Uterus (tissue), 4 donors: ENCODE data around the gene MIOS. TPM values are rescaled to one million over a fixed set of nuclear protein-coding genes. Genes with fewer than 3 reads are reported as not detected.

Source experiments
- DNase-seq, 2 donors: peaks; one replicate each; pipeline ENCODE4 v3.0.0-alpha.2; 2019 to 2020
- H3K27ac ChIP-seq, 2 donors: fragments of 200-600 bp; sonication (generic); 1 replicate in 1 of 2; 2 replicates in 1 of 2; pipeline ENCODE4 v1.5.1; 2016 to 2018
- H3K27me3 ChIP-seq, 2 donors: fragments of 200-600 bp; sonication (generic); one replicate each; pipeline ENCODE4 v1.5.1; 2018 to 2019; ENCODE audit warnings: control low read depth in 1 of 2
- H3K36me3 ChIP-seq, 2 donors: fragments of 200-600 bp; sonication (generic); one replicate each; pipeline ENCODE4 v1.5.1; 2019; ENCODE audit warnings: control low read depth in 1 of 2
- H3K4me1 ChIP-seq, 2 donors: fragments of 200-600 bp; sonication (generic); one replicate each; pipeline ENCODE4 v1.5.1; 2018 to 2019; ENCODE audit warnings: control low read depth in 1 of 2
- H3K4me3 ChIP-seq, 2 donors: fragments of 200-600 bp; sonication (generic); 1 replicate in 1 of 2; 2 replicates in 1 of 2; pipeline ENCODE4 v1.5.1; 2018 to 2019; ENCODE audit warnings: mild to moderate bottlenecking in 1 of 2
- H3K9me3 ChIP-seq, 2 donors: fragments of 200-600 bp; sonication (generic); one replicate each; pipeline ENCODE4 v1.5.1; 2019; ENCODE audit warnings: control low read depth in 1 of 2
- CTCF ChIP-seq, 4 experiments: fragments of 200-600 bp in 2 of 4; fragments of 450-650 bp in 2 of 4; sonication (generic) in 2 of 4; IDR thresholded peaks; one replicate each; pipeline ENCODE4 v1.5.1; 2016 to 2019; ENCODE audit warnings: antibody characterized with exemption in 4 of 4, mild to moderate bottlenecking in 2 of 4, moderate library complexity in 1 of 4
- POLR2A ChIP-seq, 2 donors: fragments of 450-650 bp; IDR thresholded peaks; one replicate each; pipeline ENCODE4 v1.6.1; 2016; ENCODE audit warnings: antibody characterized with exemption in 2 of 2, mild to moderate bottlenecking in 1 of 2, moderate library complexity in 1 of 2
- intact Hi-C: fragments of 100-400 bp; cut with DNase I; formaldehyde crosslinking; loops from one replicate; pipeline ENCODE4 v1.15.1; 2023; ENCODE audit warnings: low total_unique reads
- total RNA-seq, 4 donors: library from RNA; depleted of rRNA in 3 of 4; stranded (reverse); fragments of >200 nt in 3 of 4; gene quantifications; one replicate each; pipeline versions ENCODE4 v1.1.0 to v1.2.4, GENCODE V29; 2014 to 2023
- donor health status: DM: yes; HTN: yes; CAD: no.

Gene MIOS
- total RNA-seq, 4 donors from 2014 or later = 13.2 to 124 (median 28.5) TPM

- Histone ChIP-seq H3K4me3 (no peak overlapping the region), H3K4me1 (no peaks in the 10 kb centered on the region), H3K36me3 (no peaks in the 10 kb centered on the region), H3K27me3 (no peaks in the 10 kb centered on the region), H3K27ac (no peak overlapping the region), H3K9me3 (no peaks in the 10 kb centered on the region)
- DNase-seq = no peak
- TF ChIP-seq POLR2A (IDR thresholded peaks at IDR 0.05) (no peak), CTCF (IDR thresholded peaks at IDR 0.05) (no peak)
- intact Hi-C loops = no loop called here
These were observed 27.5 kb upstream of the MIOS start for GRCh38 chr7:7539152-7539551.

GRCh38 chr7:7539711-7540110, 27.0 kb upstream of the MIOS start:
- no peaks in the 10 kb centered on the region for H3K9me3 ChIP-seq
- no peaks in the 10 kb centered on the region for H3K36me3 ChIP-seq
- DNase-seq = no peak
- no peaks in the 10 kb centered on the region for H3K27me3 ChIP-seq
- intact Hi-C loops = no loop called here
- H3K4me1 ChIP-seq = no peaks in the 10 kb centered on the region
- TF ChIP-seq POLR2A (IDR thresholded peaks at IDR 0.05) (no peak), CTCF (IDR thresholded peaks at IDR 0.05) (no peak)
- H3K27ac ChIP-seq = no peak overlapping the region
- H3K4me3 ChIP-seq = no peak overlapping the region

GRCh38 chr7:7542251-7542835, 24.3 kb upstream of the MIOS start:
- intact Hi-C loops = no loop called here

GRCh38 chr7:7548407-7548806, 18.3 kb upstream of the MIOS start:
- Histone ChIP-seq H3K27ac (no peak overlapping the region), H3K4me3 (no peak overlapping the region), H3K4me1 (no peaks in the 10 kb centered on the region), H3K9me3 (no peaks in the 10 kb centered on the region), H3K36me3 (no peaks in the 10 kb centered on the region), H3K27me3 (no peaks in the 10 kb centered on the region)
- no peak for DNase-seq
- no peak for TF ChIP-seq POLR2A (IDR thresholded peaks at IDR 0.05)
- TF ChIP-seq CTCF (IDR thresholded peaks at IDR 0.05) = no peak
- intact Hi-C loops = no loop called here

More at GRCh38 chr7:7542251-7542835, 24.3 kb upstream of the MIOS start:
- no peaks in the 10 kb centered on the region for H3K27me3 ChIP-seq
- no peak for DNase-seq
- H3K27ac ChIP-seq = no peak overlapping the region
- H3K9me3 ChIP-seq = no peaks in the 10 kb centered on the region
- H3K4me3 ChIP-seq = no peak overlapping the region
- no peaks in the 10 kb centered on the region for H3K4me1 ChIP-seq
- H3K36me3 ChIP-seq = no peaks in the 10 kb centered on the region
- TF ChIP-seq CTCF (IDR thresholded peaks at IDR 0.05) (no peak), POLR2A (IDR thresholded peaks at IDR 0.05) (no peak)

GRCh38 chr7:7550663-7551062, 16.0 kb upstream of the MIOS start:
- Histone ChIP-seq H3K4me3 (no peak overlapping the region), H3K9me3 (no peaks in the 10 kb centered on the region), H3K4me1 (no peaks in the 10 kb centered on the region), H3K36me3 (no peaks in the 10 kb centered on the region), H3K27me3 (no peaks in the 10 kb centered on the region), H3K27ac (no peak overlapping the region)
- intact Hi-C loops = no loop called here
- no peak for TF ChIP-seq CTCF (IDR thresholded peaks at IDR 0.05)
- TF ChIP-seq POLR2A (IDR thresholded peaks at IDR 0.05) = no peak
- no peak for DNase-seq
